Common myeloid progenitor, CD34-positive (primary cell): ENCODE data around the gene EDRF1.
"Not testable (repeated sequence)": the region's sequence is repeated elsewhere in the genome, so short reads cannot be mapped to it uniquely, and the experiment has no call there.

Experiments used
- CTCF ChIA-PET: fragments of 350-600 bp; sonication (Branson Sonifier 250); formaldehyde crosslinking; loops from one replicate; lab custom pipeline; 2021; ENCODE audit warnings: antibody characterized with exemption; lab: Charles Lee
- POLR2A ChIA-PET: fragments of 350-600 bp; sonication (Branson Sonifier 250); formaldehyde crosslinking; loops from one replicate; lab custom pipeline; 2021; ENCODE audit warnings: antibody characterized with exemption; lab: Charles Lee
- DNase-seq, 3 donors: peaks; one replicate each; pipeline versions ENCODE4 v3.0.0 to v3.0.0-alpha.2; 2013
- H3K27ac ChIP-seq, 2 experiments: 1 replicate in 1 of 2; 2 replicates in 1 of 2; pipeline ENCODE4 v1.7.0; 2013; ENCODE audit warnings: inconsistent platforms in 2 of 2, low read length in 2 of 2, mild to moderate bottlenecking in 2 of 2, low read depth in 1 of 2, moderate library complexity in 1 of 2; ENCODE audit not compliant: severe bottlenecking in 2 of 2, insufficient read depth in 1 of 2, poor library complexity in 1 of 2
- H3K27me3 ChIP-seq, 5 experiments: replicated peaks in 2 of 5; 1 replicate in 3 of 5; 2 replicates in 2 of 5; pipeline versions ENCODE4 v1.6.1 to v1.7.0; 2013; ENCODE audit warnings: low read length in 4 of 5, mild to moderate bottlenecking in 2 of 5, moderate library complexity in 2 of 5, inconsistent platforms in 1 of 5; ENCODE audit not compliant: insufficient read depth in 5 of 5, control insufficient read depth in 4 of 5
- H3K36me3 ChIP-seq, 4 experiments: 1 replicate in 2 of 4; 2 replicates in 2 of 4; pipeline versions ENCODE4 v1.6.1 to v1.7.0; 2013; ENCODE audit warnings: low read length in 3 of 4, control low read depth in 1 of 4, mild to moderate bottlenecking in 1 of 4; ENCODE audit not compliant: control insufficient read depth in 4 of 4, insufficient read depth in 4 of 4
- H3K4me1 ChIP-seq, 4 experiments: 1 replicate in 3 of 4; 2 replicates in 1 of 4; pipeline versions ENCODE4 v1.6.1 to v1.7.1; 2013; ENCODE audit warnings: low read length in 3 of 4, mild to moderate bottlenecking in 3 of 4, control low read depth in 1 of 4, inconsistent platforms in 1 of 4, moderate library complexity in 1 of 4; ENCODE audit not compliant: control insufficient read depth in 4 of 4, insufficient read depth in 4 of 4; ENCODE audit errors: control extremely low read depth in 1 of 4
- H3K4me3 ChIP-seq, 7 experiments: 1 replicate in 4 of 7; 2 replicates in 3 of 7; pipeline versions ENCODE4 v1.5.1 to v1.7.0; 2013; ENCODE audit warnings: mild to moderate bottlenecking in 7 of 7, low read length in 6 of 7, moderate library complexity in 6 of 7, inconsistent platforms in 2 of 7, low read depth in 2 of 7, control low read depth in 1 of 7; ENCODE audit not compliant: insufficient read depth in 4 of 7, control insufficient read depth in 1 of 7; ENCODE audit errors: extremely low read depth in 1 of 7
- H3K9me3 ChIP-seq, 5 experiments: 1 replicate in 4 of 5; 2 replicates in 1 of 5; pipeline versions ENCODE4 v1.6.1 to v1.7.1; 2013; ENCODE audit warnings: low read length in 4 of 5, mild to moderate bottlenecking in 2 of 5, inconsistent platforms in 1 of 5, low read depth in 1 of 5, moderate library complexity in 1 of 5; ENCODE audit not compliant: control insufficient read depth in 4 of 5, insufficient read depth in 2 of 5; ENCODE audit errors: control extremely low read depth in 1 of 5
- WGBS: methylation state at CpG from one replicate; pipeline ENCODE4 v1.1.5; 2013; ENCODE audit not compliant: insufficient coverage; 5-methylcytosine and 5-hydroxymethylcytosine counted together

The EDRF1 gene

DNA sequence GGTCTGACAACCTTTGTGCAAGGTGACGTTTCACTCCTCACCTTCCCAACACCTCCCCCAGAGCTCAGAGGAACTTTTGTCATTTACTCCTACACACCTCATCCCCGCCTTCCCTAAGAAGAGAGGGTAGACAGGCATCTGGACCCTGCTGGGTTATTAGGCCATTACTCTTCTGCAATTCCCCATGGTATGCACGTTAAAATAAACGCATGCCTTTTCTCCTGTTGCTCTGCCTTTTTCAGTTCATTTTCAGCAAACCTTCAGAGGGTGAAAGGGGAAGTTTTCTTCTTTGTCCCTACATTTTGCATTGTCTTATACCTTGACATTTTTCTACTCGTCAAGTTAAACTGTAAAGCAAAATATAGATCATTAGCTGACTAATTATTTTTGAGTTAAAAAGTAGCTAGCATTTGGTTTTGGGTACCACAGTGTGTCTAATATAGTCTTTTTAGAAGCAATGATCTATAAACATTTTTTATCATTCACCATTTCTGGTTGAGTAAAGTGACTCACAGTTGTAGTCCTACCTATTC lies 10.5 kb upstream of the EDRF1 start:
- ChIA-PET POLR2A (interaction anchor here (0.6 kb wide), 1 partner anchor 1500 kb away, joined by 3 read pairs; no protein-coding TSS in a partner anchor), CTCF (no interaction called here)
- peaks cover 0 to 2% (median 0%) of the 10 kb centered on the region in 4 experiments for H3K4me1 ChIP-seq
- no peak overlapping the region for H3K4me3 ChIP-seq
- H3K27ac ChIP-seq: no peak overlapping the region
- WGBS: 85% methylated on average over 4 of the region's 5 CpGs
- H3K9me3 ChIP-seq: peaks cover 0 to 20% (median 7%) of the 10 kb centered on the region in 5 experiments
- no peak for DNase-seq
- H3K36me3 ChIP-seq: no peaks in the 10 kb centered on the region
- H3K27me3 ChIP-seq: no peaks in the 10 kb centered on the region

DNA sequence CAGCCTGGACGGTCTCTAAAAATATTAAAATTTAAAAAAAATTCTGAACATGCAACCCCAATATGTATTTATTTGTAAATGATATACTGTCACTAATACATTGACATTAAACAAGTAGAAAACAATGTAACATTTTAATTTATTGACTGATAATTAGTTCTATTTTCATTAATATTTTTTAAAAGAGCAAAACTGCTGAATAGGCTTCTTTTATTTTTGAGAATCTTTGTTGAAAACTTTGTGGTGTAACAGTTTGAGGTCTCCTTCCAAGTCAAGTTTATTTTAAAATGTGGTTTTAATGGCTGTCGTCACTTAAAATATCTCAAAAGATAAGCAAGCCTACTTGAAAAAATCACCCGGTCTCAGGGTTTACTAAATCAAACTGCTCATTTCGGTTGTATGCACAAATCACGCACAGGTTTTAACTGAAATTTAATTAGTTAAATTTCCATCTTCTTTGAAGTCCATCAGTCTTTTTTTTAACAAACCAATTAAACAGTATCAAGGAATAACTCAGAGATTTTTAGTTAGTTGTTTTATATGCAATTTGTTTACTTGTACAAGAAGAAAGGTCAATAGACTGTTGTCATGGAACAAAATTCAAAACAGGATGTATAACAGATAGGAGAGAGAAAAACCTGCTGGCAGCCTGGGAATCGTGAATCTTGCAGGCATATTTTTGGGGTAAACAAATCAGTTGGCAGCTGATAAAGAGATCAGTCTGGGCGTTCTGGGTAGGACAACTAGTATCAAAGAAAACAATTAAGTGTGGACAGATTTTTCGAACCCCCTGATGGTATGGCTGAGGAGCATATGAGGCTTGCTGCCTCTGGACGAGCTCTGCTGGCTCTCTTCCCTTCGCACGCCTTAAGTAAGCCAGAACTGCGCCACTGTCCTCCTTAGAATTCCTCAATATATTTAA lies 9.7 kb upstream of the EDRF1 start:
- DNase-seq: peak; percentile 7 to 57 (median 33)
- POLR2A ChIA-PET: no interaction called here
- Histone ChIP-seq H3K4me3 (no peak overlapping the region), H3K27me3 (no peaks in the 10 kb centered on the region), H3K36me3 (no peaks in the 10 kb centered on the region), H3K9me3 (peaks cover 0 to 22% (median 7%) of the 10 kb centered on the region in 5 experiments), H3K27ac (no peak overlapping the region), H3K4me1 (peaks cover 0 to 2% (median 0%) of the 10 kb centered on the region in 4 experiments)
- WGBS: 51% methylated on average over 6 of the region's 12 CpGs
- CTCF ChIA-PET: no interaction called here

DNA sequence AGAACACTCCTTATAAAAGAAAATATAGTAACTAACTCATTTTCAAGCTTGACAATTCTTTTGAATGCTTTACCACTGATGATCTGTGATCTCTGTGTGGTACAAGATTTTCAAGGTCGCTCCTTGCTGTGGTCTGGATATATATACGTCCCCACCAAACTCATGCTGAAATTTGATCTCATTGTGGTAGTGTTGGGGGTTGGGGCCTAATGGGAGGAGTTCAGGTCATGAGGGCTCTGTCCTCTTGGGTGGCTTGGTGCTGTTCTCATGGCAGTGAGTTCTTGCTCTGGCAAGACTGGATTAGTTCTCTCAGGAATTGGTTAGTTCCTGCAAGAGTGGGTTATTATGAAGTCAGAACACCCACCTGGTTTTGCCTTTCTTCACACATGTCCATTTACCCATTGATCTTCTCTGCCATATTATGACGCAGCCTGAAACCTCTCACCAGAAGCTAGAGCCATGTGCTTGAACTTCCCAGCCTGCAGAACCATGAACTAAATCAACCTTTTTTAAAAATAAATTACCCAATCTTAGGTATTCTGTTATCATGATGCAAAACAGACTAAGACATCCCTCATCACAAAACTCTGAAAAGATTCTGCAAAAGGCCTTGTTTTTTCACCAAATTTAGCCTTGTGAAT lies 8.3 kb upstream of the EDRF1 start:
- ChIA-PET CTCF (no interaction called here), POLR2A (no interaction called here)
- H3K4me1 ChIP-seq: peaks cover 0 to 2% (median 0%) of the 10 kb centered on the region in 4 experiments
- WGBS: no CpG with 5 or more reads among the region's 3 CpGs
- no peak for DNase-seq
- H3K36me3 ChIP-seq: no peaks in the 10 kb centered on the region
- H3K27ac ChIP-seq: no peak overlapping the region
- H3K9me3 ChIP-seq: peaks cover 0 to 22% (median 7%) of the 10 kb centered on the region in 5 experiments
- no peaks in the 10 kb centered on the region for H3K27me3 ChIP-seq
- no peak overlapping the region for H3K4me3 ChIP-seq

DNA sequence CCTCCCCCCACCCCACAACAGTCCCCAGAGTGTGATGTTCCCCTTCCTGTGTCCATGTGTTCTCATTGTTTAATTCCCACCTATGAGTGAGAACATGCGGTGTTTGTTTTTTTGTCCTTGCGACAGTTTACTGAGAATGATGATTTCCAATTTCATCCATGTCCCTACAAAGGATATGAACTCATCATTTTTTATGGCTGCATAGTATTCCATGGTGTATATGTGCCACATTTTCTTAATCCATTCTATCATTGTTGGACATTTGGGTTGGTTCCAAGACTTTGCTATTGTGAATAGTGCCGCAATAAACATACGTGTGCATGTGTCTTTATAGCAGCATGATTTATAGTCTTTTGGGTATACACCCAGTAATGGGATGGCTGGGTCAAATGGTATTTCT lies 4.8 kb upstream of the EDRF1 start:
- H3K27me3 ChIP-seq, H3K4me1 ChIP-seq, POLR2A ChIA-PET, CTCF ChIA-PET, H3K4me3 ChIP-seq, H3K27ac ChIP-seq, H3K36me3 ChIP-seq, DNase-seq: not testable (repeated sequence)
- peaks cover 0 to 22% (median 7%) of the 10 kb centered on the region in 5 experiments for H3K9me3 ChIP-seq
- no CpG with 5 or more reads among the region's 4 CpGs for WGBS

DNA sequence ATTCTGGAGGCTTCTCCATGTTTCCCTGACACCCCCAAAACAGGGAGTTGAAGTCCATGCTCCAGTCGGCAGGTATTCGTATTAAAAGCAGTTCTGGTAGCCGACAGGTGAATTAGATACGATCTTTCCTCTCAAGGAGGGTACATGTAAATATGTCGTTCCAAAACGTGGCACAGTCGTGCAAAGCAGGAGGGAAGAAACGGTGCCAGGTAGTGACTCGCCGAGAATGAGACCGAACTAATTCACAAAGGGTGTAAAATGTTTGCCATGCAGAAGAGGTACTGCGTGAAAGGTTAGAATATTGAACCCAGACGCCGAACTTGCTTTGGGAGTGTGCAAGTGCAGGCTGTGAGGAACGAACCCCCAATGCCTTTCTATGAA lies 483 bp downstream of the EDRF1 start:
- Histone ChIP-seq H3K4me1 (peaks cover 0 to 19% (median 11%) of the 10 kb centered on the region in 4 experiments), H3K9me3 (no peaks in the 10 kb centered on the region), H3K27me3 (no peaks in the 10 kb centered on the region), H3K4me3 (peak overlapping the region; percentile 92 to 99 (median 95)), H3K36me3 (peaks cover 7 to 38% (median 23%) of the 10 kb centered on the region in 4 experiments), H3K27ac (peak overlapping the region; percentile 93 to 98)
- WGBS: 0% methylated on average over 12 of the region's 15 CpGs
- DNase-seq: peak; percentile 0 to 47 (median 39)
- ChIA-PET POLR2A (no interaction called here), CTCF (no interaction called here)

DNA sequence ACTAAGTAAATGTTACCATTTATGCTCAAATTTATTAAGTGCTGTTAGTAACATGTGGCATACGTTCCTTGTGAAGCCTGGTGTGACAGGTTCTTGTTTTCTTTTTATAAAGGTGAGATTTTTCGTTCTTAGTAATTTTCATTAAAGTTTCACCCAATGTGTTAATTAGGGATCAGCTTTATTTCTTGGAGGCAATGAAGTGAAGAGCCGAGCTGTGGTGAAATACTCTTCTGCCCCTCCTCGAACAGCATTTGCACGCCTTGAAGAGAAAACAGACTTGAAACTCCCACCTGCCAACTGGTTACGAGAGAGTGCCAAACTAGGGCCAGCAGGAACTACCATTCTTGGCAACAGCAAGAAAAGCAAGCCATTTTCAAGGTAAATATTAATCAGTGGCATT lies 1.5 kb downstream of the EDRF1 start:
- Histone ChIP-seq H3K4me1 (peaks cover 0 to 19% (median 11%) of the 10 kb centered on the region in 4 experiments), H3K9me3 (no peaks in the 10 kb centered on the region), H3K27ac (peak overlapping the region in 1 of 2 experiments; percentile 20), H3K27me3 (no peaks in the 10 kb centered on the region), H3K4me3 (peak overlapping the region in 1 of 7 experiments; percentile 95), H3K36me3 (peaks cover 7 to 45% (median 28%) of the 10 kb centered on the region in 4 experiments)
- DNase-seq: no peak
- WGBS: 100% methylated on average over 4 of the region's 6 CpGs
- CTCF ChIA-PET: no interaction called here
- POLR2A ChIA-PET: interaction anchor here (0.7 kb wide), 1 partner anchor 87 kb away, joined by 3 read pairs; no protein-coding TSS in a partner anchor
